ENCODE data around the gene MID2.
"Not testable (repeated sequence)": the region's sequence is repeated elsewhere in the genome, so short reads cannot be mapped to it uniquely, and the experiment has no call there.

Gene MID2

GRCh38 chrX:107955337-107955736 lies 129.7 kb downstream of the MID2 start:
- not testable (repeated sequence) for DNase-seq (ENCODE audit: low spot score)

GRCh38 chrX:107968623-107969022 lies 143.0 kb downstream of the MID2 start:
- DNase-seq (ENCODE audit: low spot score) = no peak

DNA sequence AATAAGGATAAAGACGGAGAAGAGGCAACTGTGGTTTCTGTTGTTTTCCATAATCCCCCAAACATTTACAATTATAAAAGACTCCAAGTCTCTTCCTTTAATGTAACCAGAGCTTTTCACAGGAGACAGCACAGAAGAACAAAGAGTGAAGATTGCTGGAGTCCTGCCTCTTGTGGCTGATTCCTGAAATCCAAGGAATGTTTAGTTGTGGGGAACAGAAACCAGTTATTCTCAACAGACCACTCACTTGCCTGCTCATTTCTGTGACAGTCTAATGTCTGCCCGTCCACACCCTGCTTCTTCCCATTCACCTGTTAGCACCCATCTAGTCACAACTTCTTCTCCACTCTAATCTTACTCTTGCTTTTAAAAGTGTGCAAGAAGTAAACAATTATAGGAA lies 144.4 kb downstream of the MID2 start:
- DNase-seq (ENCODE audit: low spot score) = no peak

DNA sequence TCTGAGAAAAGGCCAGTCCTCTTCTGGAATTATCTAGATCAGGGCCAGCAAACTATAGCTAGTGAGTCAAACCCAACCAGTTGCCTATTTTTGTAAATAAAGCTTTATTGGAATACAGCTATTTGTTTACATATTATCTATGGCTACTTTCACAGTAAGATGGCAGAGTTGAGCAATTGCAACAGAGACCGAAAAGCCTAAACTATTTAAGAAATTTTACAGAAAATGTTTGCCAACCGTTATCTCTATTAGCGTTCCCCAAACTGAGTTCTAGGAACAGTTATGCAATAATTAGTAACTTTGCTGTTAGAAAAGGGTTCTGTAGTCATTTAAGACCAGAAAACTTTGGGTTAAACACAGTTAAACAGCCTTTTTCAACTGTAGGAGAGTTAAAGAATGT lies 146.0 kb downstream of the MID2 start:
- DNase-seq (ENCODE audit: low spot score) = no peak
